GM19193 (cell line): ENCODE measurements around the gene PRKN.

Experiments used
- POLR2A ChIP-seq: IDR thresholded peaks from 4 replicates; pipeline ENCODE4 v1.6.1; 2011; ENCODE audit not compliant: insufficient read depth, insufficient read length; ENCODE audit errors: extremely low read depth

Gene PRKN

DNA sequence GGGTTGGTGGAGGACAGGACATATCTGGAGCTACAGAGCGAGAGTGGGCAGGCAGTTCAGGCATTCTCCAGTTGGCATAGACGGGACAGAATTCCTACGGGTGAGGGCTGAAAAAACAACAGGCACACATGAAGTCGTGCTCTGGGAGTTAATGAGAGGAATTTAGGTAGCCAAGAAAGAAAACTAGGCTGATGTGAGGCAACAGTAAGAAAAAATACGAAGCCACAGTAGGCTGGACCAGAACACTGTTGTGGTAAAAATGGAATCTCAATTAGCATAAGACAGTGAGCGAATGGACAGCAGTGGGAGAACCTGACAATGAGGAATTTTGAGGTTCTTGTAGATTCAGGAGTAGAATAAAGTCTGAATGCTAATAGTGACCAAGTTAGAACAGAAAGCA lies 965.6 kb downstream of the PRKN start:
- TF ChIP-seq POLR2A, result no peak

DNA sequence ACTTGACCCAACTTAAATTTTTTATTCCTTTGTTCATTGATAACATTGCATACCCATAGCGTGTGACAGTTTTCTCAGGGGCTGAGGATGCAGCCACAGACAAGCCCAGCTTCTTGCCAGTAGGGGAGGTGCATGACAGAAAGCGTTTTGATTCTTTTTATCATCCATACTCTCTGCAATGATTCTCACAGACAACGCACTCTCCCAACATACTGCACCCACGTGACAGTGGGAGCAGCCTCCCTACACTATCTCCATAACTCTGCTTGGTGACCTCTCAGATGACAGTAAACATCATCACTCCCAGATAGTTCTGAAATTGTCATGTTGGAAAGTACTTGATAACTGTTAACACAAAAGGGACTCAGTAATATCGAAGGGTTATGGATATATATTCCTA lies 972.5 kb downstream of the PRKN start:
- TF ChIP-seq POLR2A, result no peak

DNA sequence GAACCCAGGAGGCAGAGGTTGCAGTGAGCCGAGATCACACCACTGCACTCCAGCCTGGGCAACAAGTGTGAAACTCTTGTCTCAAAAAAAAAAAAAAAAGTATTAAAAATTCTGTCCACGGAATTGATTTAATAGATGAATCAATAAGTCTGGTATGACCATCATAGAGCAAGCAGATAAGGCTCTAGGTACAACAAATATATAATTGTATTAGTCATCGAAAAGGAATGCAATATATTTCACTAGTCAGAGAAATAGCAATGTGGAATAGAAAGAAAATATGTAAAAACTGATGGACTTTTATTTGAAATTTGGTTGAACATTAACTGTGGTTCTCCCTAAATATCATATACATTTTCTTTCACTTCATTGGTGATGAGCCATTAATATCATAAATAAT lies 976.9 kb downstream of the PRKN start:
- TF ChIP-seq POLR2A, result no peak

DNA sequence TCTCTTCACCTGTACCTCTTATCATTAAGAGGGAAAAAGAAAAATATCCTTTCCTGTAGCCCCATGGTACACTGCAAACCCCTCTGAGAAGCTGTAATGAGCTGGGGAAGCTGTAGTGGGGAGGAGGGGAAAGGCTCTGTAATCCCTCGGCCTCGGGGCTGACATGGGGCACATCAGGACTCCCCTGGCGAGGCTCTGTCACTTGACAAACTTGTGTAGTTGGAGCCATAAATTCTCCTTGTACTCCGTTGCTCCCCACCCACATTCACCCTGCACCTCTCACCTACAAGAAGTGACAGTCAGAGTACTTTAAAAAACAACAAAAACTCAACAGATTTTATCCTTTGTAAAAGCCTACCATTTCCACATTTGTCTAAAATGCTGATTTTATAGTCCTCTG lies 978.0 kb downstream of the PRKN start:
- no peak for TF ChIP-seq POLR2A

DNA sequence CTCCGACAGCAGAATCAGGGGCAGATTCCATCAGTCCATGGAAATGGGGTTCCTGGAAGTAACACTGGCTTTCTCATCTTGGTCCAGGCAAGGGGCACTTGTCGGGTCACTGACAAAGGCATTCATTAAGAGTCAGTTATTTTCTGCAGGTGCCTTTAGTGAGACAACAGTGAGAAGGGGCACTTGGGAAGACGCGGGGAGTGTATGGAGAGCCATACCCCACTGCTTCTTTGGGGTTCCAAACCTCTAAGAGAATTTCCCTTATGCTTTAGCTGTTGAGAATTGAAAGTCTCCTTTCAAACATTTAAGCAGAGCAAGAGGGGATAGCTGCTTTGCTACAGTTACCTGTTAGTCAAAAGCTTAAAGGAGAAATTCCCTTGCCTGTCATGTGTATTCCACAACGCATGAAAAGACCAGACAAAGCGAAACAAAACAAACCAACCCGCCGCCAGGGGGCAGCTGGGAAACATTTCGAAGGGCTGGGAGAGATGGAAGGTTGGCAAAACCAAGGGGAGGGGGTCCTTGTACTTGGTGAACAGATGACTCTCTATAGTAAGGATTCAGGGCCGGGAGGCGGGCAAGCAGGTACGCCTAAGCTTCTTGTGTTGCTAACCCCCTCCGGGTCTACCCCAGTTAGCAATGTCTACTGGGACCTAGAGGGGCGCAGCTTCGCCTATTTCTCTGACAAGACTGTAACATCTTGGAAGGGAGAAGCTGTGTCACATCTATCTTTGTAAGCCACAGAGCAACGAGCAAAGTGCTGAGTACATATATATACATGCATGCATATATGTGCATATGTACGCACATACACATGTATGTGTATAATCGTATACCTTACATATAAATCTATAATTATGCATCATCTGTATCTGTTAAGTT lies 978.8 kb downstream of the PRKN start:
- TF ChIP-seq POLR2A, result no peak

DNA sequence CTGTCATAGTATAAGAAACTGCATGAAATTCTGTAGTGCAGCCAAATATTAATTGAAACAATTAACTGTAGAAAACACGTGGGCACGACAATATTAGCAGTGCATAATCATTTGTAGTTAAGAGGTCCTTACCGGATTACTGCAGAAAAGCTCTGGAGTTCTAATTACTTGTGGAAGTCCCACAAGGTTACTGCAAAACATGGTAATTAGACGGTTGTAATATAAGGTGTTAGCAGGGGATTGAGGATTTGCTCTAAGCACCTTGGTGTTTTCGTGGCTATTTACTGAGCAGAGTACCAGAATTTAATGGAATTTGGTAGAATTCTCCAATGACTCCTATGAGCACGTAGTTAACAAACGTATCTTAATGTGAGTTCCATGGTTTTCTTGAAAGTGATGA lies 980.1 kb downstream of the PRKN start:
- no peak for TF ChIP-seq POLR2A

DNA sequence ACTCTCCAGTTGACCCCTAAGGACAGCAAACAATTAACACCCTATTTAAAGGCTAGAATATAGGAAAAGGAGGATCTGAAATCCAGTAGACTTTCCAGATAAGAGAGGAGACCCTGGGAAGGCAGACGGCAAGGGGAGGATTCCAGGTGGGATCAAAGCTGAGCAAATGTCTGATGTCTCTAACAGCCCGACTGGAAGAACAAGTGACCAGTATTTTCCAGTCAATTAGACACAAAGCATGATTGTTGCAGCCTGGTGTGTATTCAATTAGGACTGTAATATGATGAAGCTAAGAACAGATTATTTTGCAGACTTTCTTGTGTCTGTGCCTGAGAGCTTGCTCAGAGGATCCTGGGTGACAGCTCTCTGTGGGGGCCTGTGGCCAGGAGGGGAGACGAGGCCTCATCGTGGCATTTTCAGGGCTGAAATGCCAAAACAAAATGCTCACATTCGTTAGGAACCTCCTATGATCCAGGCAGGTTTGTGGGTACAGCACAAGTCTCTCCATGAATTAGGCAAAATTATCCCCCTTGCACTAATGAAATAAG lies 981.9 kb downstream of the PRKN start:
- no peak for TF ChIP-seq POLR2A

DNA sequence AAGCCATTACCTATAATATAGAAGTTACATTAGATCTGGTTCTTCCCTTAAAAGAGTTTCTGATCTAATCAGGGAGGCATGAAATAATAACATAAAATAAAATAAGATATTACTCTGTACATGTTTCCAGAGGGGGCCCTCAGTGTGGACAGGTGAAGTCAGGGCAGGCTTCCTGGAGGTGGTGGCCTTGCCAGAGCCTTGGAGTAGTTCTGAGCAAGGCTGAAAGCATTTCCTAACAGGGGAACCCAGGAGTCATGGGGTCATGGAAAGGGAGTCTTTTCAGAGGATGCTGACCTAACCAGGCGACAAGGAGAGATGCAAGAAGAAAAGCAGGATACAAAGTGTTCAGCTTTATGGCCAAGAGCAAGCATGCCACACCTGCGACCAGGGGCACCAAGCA lies 982.4 kb downstream of the PRKN start:
- no peak for TF ChIP-seq POLR2A

DNA sequence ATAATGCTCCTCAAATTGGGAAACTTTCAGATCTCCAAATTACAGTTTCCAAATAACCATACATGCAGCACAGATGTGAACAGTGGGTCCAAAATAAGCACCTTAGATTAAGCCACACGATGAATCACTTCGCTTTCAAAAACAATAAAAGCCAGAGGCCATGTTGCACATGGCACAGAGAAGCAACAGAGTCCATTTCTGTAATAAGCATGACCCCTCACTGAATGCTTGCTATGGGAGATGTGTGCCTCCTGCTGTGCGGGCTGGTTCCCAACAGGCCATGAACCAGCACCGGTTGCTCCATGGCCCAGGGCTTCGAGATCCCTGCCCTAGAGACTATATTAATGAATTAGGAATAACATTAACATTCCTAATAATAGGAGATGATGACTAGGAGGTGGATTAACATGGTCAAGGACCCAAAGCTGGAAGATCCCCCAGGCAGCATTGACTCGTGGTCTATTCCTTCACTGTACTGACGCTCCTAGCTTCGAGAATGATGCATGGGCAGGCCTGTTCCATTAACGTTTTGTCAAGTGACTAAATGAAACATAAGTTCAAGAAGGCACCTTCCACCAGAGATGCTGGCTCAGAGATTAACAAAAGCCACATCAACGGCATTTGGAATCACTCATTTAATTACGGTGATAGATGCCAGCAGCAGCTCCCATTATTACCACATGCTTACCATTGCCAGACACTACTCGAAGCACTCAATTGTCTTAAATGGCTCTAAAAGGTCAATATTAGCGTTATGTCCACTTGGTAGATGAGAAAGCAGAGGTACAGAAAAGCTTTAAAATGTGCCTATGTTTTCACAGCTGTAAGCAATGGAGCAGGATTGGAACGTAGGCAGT lies 983.1 kb downstream of the PRKN start:
- TF ChIP-seq POLR2A, result no peak

DNA sequence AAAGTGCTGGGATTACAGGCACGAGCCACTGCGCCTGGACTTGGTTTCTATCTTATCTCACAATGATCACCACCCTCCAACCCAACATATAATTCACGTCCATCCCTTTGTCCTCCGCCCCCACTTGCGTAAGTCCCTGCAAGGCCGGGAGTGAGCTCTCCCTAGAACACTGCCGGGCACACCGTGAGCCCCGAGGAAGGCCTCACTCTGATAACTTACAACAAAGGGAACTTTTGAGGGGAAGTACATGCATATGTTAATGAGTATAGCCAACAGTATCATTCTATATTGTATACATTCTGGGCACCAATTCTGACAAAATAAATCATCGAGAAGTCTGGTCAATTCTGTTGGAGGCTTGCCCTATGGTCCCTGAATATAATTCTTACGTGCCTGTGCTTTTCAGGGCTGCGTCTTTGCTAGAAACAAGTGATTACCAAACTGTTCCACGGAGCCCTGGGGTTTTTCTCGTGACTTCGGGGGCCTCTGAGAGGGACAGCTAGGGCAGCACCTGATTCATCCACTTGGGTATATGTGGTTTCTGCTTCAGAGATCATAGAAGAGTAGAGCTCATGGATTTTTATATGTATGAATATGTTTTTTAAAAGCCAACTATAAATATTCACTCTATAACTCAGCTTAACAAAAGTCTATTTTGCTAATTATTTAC lies 983.9 kb downstream of the PRKN start:
- TF ChIP-seq POLR2A, result no peak

DNA sequence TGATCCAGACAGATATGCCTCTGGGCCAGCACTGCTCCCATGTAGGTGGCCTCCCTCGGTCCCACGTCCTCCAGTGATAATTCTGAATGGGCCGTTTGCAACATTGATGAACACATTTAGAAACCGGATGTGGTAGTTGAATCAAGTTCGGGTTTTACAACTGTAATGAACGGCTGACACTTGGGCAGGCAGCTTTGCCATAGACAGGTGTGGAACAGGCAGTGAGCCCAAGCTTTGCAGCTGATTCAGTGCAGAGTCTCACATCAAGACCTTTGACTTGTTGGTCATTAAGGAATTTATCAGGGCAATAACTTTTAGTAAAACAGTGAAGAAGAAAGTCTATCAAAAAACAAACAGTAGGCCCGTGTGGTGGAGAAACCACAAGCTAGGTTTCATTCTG lies 987.1 kb downstream of the PRKN start:
- no peak for TF ChIP-seq POLR2A

DNA sequence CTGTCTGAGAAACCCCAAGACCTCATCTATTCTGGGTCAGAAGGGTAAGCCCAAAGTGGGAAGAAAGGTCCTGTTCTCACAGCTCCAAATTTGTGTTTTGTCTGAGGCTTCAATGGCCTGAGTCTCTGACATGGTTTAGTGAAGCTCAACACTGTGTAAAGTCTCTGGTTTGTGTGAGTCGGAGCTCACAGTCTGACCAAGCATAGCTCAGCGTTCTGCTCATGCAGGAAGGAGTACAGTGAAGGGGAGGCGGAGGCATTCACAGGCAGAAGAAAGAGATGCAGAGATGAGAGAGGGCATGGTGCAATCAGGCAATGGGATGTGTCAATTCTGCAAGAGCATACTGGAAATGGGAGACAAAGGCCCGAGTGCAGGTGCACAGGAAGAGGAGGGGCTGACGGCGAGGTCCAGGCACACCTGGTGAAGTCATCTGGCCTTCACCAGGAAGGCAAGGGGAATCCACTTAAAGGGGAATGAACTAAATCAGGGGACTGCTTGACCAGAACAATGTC lies 990.7 kb downstream of the PRKN start:
- no peak for TF ChIP-seq POLR2A

DNA sequence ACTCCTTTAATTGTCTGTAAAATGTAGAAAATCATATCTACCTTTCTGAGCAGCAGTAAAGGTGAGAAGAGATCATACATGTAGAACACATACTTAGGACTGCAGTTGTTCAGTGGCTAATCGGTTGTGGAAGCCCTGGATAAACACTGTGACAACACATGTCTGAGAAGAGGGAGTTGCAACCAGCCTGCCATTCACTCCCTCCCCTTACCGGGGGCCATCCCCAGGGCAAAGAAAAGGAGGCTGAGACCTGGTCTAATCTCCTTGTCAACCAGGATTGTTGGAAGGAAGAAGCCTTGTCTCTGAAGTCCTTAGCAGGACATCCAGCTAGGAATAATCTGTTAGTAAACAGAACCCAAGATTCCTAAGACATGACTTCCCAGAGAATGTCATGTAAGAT lies 991.2 kb downstream of the PRKN start:
- TF ChIP-seq POLR2A, result no peak

DNA sequence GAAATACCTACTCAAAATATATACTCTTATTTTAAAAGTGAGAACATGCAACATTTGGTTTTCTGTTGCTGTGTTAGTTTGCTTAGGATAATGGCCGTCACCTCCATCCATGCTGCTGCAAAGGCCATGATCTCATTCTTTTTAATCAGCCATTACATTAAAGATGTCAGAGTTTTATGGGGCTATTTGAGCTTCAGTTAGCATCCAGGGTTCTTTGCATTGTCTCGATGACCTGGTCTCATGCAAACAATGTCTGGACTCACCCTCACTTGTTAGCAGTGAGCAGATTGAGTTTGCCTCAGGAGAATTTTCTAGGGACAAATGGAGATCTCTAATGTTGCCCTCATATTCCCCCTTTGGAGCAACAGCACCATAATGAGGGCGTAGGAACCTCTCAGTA lies 995.0 kb downstream of the PRKN start:
- TF ChIP-seq POLR2A, result no peak
